SK-N-SH treated with all-trans-retinoic acid at 6 μM for 48 hours (cell line): ENCODE measurements around the gene INSIG2.

Experiments used
- ATAC-seq: fragments of 200-7000 bp; cut with Tn5 transposase; 3 replicates; pipeline ENCODE4 v1.9.1; 2020; ENCODE audit warnings: mild to moderate bottlenecking, moderate library complexity
- ARNTL ChIP-seq: fragments of 450-650 bp; formaldehyde crosslinking; IDR thresholded peaks from 2 replicates; pipeline ENCODE4 v1.5.0; 2020; ENCODE audit warnings: low read depth, mild to moderate bottlenecking, moderate library complexity, borderline replicate concordance
- CSDC2 ChIP-seq: fragments of 250-450 bp; sonication (Bioruptor Pico); IDR thresholded peaks from 2 replicates; pipeline ENCODE4 v1.5.0; 2020; ENCODE audit warnings: mild to moderate bottlenecking, moderate library complexity
- ESRRG ChIP-seq: fragments of 250-450 bp; sonication (Bioruptor Pico); IDR thresholded peaks from 2 replicates; pipeline ENCODE4 v1.6.1; 2021; ENCODE audit warnings: mild to moderate bottlenecking
- GLIS3 ChIP-seq: fragments of 250-450 bp; sonication (Bioruptor Pico); IDR thresholded peaks from 2 replicates; pipeline ENCODE4 v1.5.0; 2020; ENCODE audit warnings: mild to moderate bottlenecking, moderate library complexity
- ISL1 ChIP-seq: fragments of 250-450 bp; sonication (Bioruptor Pico); IDR thresholded peaks from 2 replicates; pipeline ENCODE4 v2.1.2; 2022; ENCODE audit warnings: mild to moderate bottlenecking, moderate library complexity
- OSR1 ChIP-seq: fragments of 250-450 bp; sonication (Bioruptor Pico); IDR thresholded peaks from 2 replicates; pipeline ENCODE4 v1.8.0; 2022; ENCODE audit warnings: moderate library complexity, mild to moderate bottlenecking, inconsistent platforms
- PPARA ChIP-seq: fragments of 250-450 bp; sonication (Bioruptor Pico); IDR thresholded peaks from 2 replicates; pipeline ENCODE4 v1.5.0; 2020; ENCODE audit warnings: mild to moderate bottlenecking, borderline replicate concordance
- RARB ChIP-seq: fragments of 250-450 bp; sonication (Bioruptor Pico); IDR thresholded peaks from 2 replicates; pipeline ENCODE4 v1.8.0; 2021; ENCODE audit warnings: mild to moderate bottlenecking, moderate library complexity
- ZFP3 ChIP-seq: fragments of 250-450 bp; sonication (Bioruptor Pico); IDR thresholded peaks from 2 replicates; pipeline ENCODE4 v1.5.0; 2020; ENCODE audit warnings: mild to moderate bottlenecking, moderate library complexity
- ZNF565 ChIP-seq: fragments of 450-650 bp; formaldehyde crosslinking; conservative IDR thresholded peaks from 2 replicates; pipeline ENCODE4 v1.5.0; 2020; ENCODE audit warnings: low read depth, mild to moderate bottlenecking, moderate library complexity
- ZNF70 ChIP-seq: fragments of 450-650 bp; formaldehyde crosslinking; IDR thresholded peaks from 2 replicates; pipeline ENCODE4 v1.5.0; 2020; ENCODE audit warnings: mild to moderate bottlenecking, moderate library complexity
- ZNF8 ChIP-seq: fragments of 450-650 bp; formaldehyde crosslinking; IDR thresholded peaks from 2 replicates; pipeline ENCODE4 v1.5.0; 2020; ENCODE audit warnings: mild to moderate bottlenecking, moderate library complexity
- TF ChIP-seq, protein P1 (sequence below): fragments of 250-450 bp; sonication (Bioruptor Pico); IDR thresholded peaks from 2 replicates; pipeline ENCODE4 v1.5.0; 2020; ENCODE audit warnings: mild to moderate bottlenecking, moderate library complexity
- TF ChIP-seq, protein P2 (sequence below): fragments of 250-450 bp; sonication (Bioruptor Pico); IDR thresholded peaks from 2 replicates; pipeline ENCODE4 v1.5.1; 2020; ENCODE audit warnings: low read depth, mild to moderate bottlenecking, moderate library complexity
- TF ChIP-seq, protein P3 (sequence below): fragments of 250-450 bp; sonication (Bioruptor Pico); IDR thresholded peaks from 2 replicates; pipeline ENCODE4 v1.8.0; 2020; ENCODE audit warnings: mild to moderate bottlenecking, moderate library complexity, borderline replicate concordance

The INSIG2 gene

DNA sequence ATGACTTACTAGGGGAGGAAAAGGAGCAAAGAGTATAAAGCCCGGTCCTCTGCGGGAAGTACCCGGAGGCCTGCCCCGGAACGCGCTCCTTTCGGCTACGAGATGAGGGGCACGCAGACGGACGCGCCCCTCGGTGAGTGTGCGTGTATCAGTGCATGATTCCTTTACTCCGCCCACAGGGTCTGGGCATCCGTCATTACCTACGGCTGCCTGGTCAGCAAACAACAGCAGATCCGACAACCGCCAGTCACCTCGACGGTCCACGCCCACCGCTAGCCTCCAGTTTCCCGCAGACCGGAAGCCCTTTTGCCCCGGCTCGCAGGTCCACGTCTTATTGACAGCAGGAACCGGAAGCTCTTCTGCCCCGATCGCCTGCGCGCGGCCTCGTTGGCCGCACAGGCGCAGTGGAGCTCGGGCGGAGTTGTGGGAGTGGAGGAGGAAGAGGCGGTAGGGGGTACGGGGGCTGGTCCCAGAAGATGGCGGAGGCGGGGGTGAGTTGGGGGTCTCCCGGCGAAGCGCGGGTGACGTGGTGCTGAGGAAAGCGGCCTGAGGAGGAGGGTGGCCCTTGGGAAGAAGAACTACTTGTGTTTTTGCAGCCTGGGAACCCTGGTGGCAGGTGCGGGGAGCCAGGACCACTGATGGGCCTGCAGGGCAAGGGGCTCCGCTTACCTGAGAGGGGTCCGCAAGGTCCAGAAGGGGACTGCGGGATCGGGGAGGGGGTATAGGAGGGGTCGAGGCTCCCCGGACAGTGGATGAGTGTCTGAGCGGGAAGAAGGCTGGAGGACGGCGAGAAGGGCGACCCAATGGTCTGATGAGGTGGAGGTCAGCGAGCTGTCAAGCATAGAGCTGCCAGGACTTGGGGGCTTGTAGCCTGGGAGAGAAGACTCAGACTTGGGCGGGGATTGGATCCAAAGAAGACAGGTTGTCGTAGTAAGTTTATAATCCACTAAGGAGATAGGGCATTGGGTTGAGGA, at the start of gene INSIG2:
INSIG2 (plus strand) TSS at position 421 of the 974 bp plus-strand sequence. CDS start 8,086 bp downstream, outside the sequence.
- TF ChIP-seq, protein P1, sequence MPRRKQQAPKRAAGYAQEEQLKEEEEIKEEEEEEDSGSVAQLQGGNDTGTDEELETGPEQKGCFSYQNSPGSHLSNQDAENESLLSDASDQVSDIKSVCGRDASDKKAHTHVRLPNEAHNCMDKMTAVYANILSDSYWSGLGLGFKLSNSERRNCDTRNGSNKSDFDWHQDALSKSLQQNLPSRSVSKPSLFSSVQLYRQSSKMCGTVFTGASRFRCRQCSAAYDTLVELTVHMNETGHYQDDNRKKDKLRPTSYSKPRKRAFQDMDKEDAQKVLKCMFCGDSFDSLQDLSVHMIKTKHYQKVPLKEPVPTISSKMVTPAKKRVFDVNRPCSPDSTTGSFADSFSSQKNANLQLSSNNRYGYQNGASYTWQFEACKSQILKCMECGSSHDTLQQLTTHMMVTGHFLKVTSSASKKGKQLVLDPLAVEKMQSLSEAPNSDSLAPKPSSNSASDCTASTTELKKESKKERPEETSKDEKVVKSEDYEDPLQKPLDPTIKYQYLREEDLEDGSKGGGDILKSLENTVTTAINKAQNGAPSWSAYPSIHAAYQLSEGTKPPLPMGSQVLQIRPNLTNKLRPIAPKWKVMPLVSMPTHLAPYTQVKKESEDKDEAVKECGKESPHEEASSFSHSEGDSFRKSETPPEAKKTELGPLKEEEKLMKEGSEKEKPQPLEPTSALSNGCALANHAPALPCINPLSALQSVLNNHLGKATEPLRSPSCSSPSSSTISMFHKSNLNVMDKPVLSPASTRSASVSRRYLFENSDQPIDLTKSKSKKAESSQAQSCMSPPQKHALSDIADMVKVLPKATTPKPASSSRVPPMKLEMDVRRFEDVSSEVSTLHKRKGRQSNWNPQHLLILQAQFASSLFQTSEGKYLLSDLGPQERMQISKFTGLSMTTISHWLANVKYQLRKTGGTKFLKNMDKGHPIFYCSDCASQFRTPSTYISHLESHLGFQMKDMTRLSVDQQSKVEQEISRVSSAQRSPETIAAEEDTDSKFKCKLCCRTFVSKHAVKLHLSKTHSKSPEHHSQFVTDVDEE: peak; percentile 79
- TF ChIP-seq CSDC2 (CRISPR knock-in tag): 0 out of 2 replicates have a peak, but pooled peaks have one; percentile 35
- TF ChIP-seq ZFP3 (CRISPR knock-in tag): 0 out of 2 replicates have a peak, but pooled peaks have one; percentile 27
- TF ChIP-seq OSR1: no peak
- ATAC-seq: peak; percentile 97

DNA sequence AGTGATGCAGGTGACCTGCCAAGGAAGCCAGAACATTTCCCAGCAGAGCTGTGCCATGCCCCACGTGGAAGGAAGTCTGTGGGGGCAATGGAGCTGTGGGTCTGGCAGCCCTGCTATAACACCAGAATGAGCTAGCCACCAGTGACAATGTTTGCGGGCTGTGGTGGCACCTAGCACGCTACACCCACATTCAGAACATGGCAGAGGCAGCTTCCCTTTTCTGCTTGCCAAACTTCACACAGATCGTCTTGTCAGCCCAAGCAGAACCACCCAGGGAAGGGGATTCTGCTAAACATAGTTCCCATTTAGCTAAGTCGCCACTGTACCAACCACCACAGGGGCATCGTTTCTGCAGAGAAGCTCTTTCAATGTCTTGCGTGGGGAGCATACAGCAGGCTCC, 47.4 kb upstream of the INSIG2 start:
- no peak for ATAC-seq
- TF ChIP-seq PPARA (CRISPR knock-in tag): no peak
- TF ChIP-seq ZNF565: no peak
- TF ChIP-seq ZNF70 (CRISPR knock-in tag): no peak

DNA sequence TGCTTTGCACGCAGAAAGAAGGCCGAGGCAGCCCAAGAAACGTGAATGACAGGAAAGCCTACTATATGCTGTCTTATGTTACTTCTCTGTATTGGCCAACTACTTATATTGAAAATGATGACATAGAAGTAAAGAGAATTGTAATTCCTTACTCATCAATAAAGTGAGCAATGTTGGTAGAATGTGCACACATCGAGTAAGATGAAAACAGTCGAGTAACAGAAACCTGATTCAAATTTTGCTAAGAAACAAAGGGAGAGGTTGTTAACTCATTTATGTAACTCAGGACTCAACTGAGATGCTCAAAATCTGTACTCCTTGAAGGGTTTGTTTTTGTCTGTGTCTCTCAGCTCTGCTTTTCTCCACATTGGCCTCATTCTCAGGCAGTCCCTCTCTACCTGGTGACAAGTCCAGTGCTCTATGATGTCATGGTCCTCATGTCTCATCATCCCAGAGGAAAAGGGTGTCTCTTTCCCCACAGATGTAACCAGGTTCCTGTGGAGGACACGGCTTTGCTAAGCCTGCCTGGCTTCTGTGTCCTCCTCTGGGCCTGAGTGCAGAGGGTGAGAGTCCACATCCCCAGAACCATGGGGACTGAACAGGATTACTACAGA, 44.1 kb upstream of the INSIG2 start:
- TF ChIP-seq, protein P2, sequence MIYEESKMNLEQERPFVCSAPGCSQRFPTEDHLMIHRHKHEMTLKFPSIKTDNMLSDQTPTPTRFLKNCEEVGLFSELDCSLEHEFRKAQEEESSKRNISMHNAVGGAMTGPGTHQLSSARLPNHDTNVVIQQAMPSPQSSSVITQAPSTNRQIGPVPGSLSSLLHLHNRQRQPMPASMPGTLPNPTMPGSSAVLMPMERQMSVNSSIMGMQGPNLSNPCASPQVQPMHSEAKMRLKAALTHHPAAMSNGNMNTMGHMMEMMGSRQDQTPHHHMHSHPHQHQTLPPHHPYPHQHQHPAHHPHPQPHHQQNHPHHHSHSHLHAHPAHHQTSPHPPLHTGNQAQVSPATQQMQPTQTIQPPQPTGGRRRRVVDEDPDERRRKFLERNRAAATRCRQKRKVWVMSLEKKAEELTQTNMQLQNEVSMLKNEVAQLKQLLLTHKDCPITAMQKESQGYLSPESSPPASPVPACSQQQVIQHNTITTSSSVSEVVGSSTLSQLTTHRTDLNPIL (CRISPR knock-in tag): no peak
- TF ChIP-seq, all 23 proteins: peak for 0
- ATAC-seq: no peak

DNA sequence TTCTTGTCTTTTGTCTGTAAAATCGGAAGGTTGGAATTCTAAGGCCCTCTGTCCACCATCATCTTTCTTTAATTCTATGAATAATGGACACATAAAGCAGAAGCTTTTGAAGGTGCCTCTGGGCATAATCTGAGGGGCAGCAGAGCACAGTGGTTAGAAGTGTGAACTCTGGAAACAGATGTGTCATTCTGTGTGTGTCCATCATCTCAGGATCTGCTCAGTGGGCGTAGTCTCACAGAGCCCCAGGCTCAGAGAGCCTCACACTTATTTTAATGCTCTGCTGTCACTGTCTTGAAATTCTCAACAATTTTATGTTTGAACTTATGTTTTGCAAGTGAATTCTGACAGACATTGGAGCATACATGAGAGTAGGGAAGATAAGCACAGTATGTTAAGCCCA, 43.4 kb upstream of the INSIG2 start:
- TF ChIP-seq ZFP3 (CRISPR knock-in tag) (no peak), ISL1 (CRISPR knock-in tag) (no peak), OSR1 (no peak), ESRRG (no peak), ARNTL (CRISPR knock-in tag) (no peak), CSDC2 (CRISPR knock-in tag) (no peak), ZNF565 (no peak), GLIS3 (no peak), RARB (CRISPR knock-in tag) (no peak), ZNF8 (no peak)
- TF ChIP-seq, protein P2 (CRISPR knock-in tag): no peak
- TF ChIP-seq, protein P3, sequence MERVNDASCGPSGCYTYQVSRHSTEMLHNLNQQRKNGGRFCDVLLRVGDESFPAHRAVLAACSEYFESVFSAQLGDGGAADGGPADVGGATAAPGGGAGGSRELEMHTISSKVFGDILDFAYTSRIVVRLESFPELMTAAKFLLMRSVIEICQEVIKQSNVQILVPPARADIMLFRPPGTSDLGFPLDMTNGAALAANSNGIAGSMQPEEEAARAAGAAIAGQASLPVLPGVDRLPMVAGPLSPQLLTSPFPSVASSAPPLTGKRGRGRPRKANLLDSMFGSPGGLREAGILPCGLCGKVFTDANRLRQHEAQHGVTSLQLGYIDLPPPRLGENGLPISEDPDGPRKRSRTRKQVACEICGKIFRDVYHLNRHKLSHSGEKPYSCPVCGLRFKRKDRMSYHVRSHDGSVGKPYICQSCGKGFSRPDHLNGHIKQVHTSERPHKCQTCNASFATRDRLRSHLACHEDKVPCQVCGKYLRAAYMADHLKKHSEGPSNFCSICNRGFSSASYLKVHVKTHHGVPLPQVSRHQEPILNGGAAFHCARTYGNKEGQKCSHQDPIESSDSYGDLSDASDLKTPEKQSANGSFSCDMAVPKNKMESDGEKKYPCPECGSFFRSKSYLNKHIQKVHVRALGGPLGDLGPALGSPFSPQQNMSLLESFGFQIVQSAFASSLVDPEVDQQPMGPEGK (CRISPR knock-in tag): no peak
- TF ChIP-seq, protein P1: no peak
- ATAC-seq: no peak
